GM12865 (cell line): ENCODE results near the gene RPL32.
"Not testable (repeated sequence)": the region's sequence is repeated elsewhere in the genome, so short reads cannot be mapped to it uniquely, and the experiment has no call there.

Experiments
- DNase-seq: peaks from one replicate; pipeline ENCODE4 v3.0.0; 2010; ENCODE audit warnings: low read depth
- H3K4me3 ChIP-seq: 2 replicates; pipeline ENCODE4 v1.5.1; 2011; ENCODE audit warnings: mild to moderate bottlenecking, low read depth, low read length, control low read depth
- TF ChIP-seq, protein P1 (sequence below): IDR thresholded peaks from 2 replicates; pipeline ENCODE4 v1.5.1; 2011; ENCODE audit warnings: low read length, control low read depth, low read depth, inconsistent platforms; ENCODE audit not compliant: insufficient read depth; ENCODE audit errors: missing control alignments

The RPL32 gene

DNA sequence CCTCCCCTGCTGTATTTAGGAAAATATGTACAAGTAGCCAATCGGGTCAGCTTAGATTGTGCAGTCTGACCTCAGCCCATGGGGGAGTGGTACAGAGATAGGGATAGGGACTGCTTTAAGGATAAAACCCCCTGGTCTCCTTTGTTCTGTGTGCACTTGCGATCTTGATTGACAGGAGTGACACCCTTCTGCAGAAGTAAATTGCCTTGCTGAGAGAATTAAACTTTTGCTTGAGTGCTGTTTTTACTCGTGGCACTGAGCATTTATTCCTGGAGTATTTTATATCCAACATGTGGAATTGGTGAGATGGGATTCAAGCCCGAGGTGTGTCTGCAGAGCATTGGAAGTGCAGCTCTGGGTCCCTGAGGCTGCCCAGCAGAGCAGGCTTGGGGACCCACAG, 23.9 kb upstream of the RPL32 start:
- TF ChIP-seq, protein P1, sequence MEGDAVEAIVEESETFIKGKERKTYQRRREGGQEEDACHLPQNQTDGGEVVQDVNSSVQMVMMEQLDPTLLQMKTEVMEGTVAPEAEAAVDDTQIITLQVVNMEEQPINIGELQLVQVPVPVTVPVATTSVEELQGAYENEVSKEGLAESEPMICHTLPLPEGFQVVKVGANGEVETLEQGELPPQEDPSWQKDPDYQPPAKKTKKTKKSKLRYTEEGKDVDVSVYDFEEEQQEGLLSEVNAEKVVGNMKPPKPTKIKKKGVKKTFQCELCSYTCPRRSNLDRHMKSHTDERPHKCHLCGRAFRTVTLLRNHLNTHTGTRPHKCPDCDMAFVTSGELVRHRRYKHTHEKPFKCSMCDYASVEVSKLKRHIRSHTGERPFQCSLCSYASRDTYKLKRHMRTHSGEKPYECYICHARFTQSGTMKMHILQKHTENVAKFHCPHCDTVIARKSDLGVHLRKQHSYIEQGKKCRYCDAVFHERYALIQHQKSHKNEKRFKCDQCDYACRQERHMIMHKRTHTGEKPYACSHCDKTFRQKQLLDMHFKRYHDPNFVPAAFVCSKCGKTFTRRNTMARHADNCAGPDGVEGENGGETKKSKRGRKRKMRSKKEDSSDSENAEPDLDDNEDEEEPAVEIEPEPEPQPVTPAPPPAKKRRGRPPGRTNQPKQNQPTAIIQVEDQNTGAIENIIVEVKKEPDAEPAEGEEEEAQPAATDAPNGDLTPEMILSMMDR = no peak
- no peak for DNase-seq

DNA sequence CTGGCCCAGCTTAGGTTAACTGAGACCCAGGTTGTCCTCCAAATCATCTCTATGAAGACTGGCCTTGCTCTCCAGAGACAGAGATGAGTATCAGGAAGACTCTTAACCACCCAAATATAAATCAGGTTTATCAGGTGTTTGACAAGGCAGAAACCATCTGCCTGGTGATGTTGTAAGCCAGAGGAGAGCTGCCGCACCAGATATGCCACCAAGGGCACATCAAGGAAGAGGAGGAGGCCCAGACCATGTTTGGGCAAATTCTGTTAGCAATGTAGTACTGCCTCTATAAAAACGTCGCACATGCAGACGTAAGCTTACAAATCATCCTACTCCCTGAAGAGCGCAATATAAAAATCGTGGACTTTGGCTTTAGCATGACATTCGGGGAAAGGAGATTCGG, 21.0 kb upstream of the RPL32 start:
- H3K4me3 ChIP-seq = no peak overlapping the region
- TF ChIP-seq, protein P1 = no peak
- DNase-seq = no peak

More for the DNA sequence above, 23.9 kb upstream of the RPL32 start:
- no peak overlapping the region for H3K4me3 ChIP-seq

DNA sequence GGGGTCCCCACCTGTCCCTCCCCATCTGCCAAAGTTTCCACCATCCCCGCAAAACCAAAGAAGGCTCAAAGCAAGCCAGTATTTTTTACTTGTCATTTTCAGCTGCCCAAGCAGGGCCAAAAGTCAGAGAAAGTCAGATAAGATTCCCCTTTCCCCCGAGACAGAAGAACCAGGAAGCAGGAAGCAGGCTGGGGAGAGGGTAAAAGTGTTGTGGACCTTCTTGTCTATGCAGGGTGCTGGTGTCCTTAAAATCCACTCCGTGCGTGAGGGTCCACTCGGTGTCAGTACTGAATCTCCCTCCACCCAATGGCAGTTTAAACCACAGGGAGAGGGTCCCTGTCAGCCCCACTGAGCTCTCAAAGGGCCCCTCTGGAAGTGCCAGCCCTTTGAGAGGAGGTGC, 20.2 kb upstream of the RPL32 start:
- no peak for DNase-seq
- TF ChIP-seq, protein P1 = no peak
- no peak overlapping the region for H3K4me3 ChIP-seq

DNA sequence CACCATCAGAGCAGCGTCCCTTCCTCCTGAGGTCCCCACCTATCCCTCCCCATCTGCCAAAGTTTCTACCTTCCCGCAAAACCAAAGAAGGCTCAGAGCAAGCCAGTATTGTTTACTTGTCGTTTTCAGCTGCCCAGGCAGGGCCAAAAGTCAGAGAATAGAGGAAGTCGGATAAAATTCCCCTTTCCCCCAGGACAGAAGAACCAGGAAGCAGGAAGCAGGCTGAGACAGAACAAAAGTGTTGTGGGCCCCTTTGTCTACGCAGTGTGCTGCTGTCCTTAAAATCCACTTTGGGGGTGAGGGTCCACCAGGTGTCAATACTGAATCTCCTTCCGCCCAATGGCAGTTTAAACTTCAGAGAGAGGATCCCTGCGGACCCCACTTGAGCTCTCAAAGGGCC, 18.5 kb upstream of the RPL32 start:
- H3K4me3 ChIP-seq = no peak overlapping the region
- no peak for DNase-seq
- TF ChIP-seq, protein P1 = no peak

DNA sequence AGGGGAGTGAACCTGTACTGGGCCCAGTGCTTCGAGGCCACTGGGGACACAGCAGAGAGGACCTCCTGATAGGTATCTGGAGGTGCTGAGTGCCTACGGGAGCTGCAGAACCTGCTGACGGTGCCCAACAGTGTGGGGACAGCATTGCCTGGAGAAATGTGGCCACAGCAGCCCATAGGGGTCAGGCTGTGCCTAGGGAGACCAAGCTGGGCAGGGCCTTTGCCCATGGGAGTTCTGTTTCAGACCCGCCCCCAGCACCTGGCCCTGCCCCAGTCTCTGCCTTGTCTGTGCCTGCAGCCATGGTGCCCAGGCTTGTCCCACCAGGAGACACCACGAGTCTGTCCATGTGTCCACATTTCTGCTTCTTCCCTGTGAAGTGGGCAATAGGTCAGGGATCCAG, 15.3 kb upstream of the RPL32 start:
- no peak overlapping the region for H3K4me3 ChIP-seq
- no peak for DNase-seq
- TF ChIP-seq, protein P1 = no peak

DNA sequence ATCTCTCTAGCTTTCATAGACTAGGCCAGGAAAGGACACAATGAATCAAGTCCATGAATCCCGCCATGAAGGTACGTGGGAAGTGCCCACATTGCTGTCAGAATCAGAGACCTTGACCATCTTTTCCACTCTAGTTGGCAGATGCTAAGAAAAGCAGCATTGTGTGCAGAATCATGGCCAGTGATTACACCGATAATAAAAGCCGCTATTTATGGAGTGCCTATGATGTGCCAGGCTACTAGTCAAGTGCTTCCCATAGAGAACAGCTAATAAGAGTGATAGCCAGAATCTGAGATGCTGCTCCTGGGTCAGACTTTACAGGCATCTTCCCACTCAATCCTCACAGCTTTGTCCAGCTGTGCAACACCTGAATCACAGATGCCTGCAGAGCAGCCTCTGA, 13.2 kb upstream of the RPL32 start:
- no peak overlapping the region for H3K4me3 ChIP-seq
- TF ChIP-seq, protein P1 = no peak
- DNase-seq = no peak

DNA sequence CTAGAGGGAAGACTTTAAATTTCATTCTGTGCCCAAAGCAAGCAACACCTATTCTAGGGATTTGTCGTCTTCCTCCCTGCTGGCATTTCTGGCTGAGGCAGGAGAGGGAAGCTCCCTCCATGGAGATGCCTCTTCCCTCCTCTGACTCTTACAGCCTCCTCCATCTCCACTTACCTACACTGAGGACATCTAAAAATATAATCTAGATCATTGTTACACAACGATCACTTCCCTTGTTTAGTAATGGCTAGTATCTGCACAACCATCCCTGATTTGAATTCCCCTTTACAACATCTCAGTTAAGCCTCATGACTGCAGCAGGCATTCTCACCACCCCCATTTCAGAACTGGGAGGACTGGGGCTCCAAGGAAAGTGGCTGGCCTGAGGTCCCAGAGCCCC, 12.5 kb upstream of the RPL32 start:
- not testable (repeated sequence) for DNase-seq, H3K4me3 ChIP-seq

DNA sequence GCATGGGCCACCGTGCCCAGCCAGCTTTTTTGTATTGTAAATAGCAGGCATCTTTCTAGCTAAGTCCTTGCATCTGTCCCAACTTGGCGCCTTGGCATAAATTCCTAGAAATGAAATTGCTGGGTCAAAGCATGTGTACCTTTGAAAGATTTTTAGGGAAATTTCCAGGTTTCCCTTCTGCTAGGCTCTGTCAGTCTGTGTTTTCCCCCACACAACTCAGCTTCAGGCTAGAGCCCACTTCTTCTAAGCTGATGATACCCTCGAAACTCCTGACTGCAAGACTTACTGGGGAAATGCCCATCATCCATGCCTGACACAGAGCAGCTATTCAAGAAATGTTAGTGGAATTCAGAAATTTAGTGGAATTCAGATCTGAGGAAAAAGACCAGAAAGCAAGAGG, 10.8 kb upstream of the RPL32 start:
- TF ChIP-seq, protein P1 = no peak
- no peak overlapping the region for H3K4me3 ChIP-seq
- no peak for DNase-seq
